Amniotic stem cell (primary cell): ENCODE results near the gene PAM16.

Source experiments
- DNase-seq: peaks from one replicate; lab custom pipeline; 2025; lab: John Stamatoyannopoulos, UW

PAM16 gene

DNA sequence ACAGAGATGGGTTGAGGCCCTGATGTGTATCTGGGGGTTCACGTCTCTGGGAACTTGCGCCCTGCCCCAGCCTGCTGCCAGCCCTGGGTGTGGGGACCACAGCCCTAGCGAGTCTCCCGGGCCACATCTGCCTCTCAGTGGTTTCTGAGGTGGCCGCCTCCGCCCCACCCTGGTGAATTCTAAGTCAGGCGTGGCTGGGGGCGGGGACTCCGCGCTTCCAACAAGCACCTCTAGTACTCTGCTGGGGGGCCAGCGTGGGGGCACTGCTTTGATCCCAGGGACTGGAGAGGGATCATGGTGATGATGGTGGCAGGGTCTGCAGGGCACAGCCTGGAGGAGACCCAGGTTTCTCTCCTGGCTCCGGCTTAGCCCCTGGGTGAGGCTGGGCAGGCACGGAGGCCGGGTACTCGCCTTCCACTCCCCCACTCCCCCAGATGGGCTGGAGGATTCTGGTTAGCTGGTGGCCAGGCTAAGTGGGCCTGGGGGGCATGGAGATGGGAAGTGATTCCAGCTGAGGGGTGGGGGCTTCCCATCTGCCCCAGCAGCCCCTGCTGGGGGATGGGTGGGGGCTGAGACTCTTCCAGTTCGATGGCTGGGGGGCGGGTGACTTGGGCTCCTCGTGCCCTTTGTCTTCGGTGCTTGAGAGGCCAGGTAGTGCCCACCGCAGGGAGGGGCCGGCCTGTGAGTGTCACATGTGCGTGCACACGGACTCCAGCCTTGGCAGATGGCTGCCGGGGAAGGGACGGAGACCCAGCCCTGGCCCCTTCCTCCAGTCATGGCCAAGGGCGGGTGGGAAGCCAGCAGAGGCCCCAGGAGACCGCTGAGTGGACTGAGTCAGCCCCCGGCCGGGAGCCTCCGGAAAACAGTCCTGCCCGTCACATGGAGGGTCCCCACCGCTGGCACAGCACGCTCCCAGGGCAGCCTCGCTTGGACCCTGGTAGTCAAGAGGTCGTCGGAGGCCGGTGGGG lies 31.4 kb downstream of the PAM16 start:
- no peak for DNase-seq

DNA sequence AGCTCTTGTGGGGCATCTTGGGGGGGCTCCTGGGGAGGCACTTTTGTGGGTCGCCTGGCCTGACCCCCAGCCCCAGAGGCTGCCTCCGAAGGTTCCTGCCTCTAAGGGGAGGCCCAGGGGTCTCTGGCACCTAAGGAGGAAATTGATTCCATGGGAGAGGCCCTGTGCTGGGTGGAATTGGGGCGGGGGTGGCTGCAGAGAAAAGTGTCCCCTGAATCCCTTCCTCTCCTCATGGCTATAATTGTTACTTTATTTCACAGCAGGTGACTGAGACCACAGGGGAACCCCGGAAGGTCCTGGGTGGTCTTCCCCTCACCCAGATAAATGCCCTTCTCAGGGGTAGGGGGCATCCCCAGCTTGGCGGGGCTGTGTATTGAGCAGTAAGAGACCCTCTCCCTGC lies 32.2 kb downstream of the PAM16 start:
- no peak for DNase-seq

GRCh38 chr16:4318451-4318910 lies 32.6 kb downstream of the PAM16 start:
- DNase-seq = no peak

DNA sequence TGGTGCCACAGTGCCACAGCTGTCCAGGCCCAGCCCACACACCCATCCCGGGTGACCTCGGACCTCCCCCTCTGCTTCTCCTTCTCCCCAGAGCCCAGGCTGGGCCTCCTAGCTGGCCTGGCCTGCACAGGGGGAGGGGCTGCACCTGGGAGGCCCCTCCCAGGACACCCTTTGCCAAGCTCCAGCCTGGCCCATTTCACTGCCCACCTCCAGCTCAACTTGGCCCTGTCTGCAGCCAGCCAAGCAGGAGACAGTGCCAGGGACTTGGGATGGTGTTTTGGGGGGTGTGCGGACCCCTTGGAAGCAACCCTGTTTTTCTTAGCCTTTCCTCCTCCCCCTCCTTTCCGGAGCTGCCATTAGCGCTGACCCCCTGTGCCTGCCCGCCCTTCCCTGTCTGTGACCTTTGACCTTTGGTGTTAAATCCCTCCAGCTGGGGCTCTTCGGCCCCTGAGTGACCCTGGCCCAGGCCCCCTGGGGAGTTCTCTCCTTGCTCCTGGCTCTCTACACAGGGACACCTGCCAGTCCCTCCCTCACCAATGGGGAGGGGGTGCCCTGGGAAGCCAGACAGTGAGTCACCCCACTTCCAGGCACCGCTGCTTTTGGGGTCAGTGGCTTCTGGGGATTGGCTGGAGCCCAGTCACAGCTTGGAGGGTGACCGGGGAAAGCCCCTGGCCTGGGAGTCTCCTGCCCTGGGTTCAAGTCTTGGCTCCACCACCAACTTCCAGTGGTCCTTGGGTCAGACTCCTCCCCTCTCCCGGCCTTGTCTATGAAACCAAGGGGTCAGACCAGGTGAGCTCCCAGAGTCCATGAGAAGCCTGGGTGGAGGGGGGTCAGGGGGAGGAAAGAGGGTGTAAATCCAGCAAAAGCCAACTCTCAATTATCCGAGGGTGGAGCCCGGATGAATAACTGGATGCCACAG lies 33.3 kb downstream of the PAM16 start:
- no peak for DNase-seq

- no peak for DNase-seq
Observed at GRCh38 chr16:4316864-4317531, 34.1 kb downstream of the PAM16 start.

DNA sequence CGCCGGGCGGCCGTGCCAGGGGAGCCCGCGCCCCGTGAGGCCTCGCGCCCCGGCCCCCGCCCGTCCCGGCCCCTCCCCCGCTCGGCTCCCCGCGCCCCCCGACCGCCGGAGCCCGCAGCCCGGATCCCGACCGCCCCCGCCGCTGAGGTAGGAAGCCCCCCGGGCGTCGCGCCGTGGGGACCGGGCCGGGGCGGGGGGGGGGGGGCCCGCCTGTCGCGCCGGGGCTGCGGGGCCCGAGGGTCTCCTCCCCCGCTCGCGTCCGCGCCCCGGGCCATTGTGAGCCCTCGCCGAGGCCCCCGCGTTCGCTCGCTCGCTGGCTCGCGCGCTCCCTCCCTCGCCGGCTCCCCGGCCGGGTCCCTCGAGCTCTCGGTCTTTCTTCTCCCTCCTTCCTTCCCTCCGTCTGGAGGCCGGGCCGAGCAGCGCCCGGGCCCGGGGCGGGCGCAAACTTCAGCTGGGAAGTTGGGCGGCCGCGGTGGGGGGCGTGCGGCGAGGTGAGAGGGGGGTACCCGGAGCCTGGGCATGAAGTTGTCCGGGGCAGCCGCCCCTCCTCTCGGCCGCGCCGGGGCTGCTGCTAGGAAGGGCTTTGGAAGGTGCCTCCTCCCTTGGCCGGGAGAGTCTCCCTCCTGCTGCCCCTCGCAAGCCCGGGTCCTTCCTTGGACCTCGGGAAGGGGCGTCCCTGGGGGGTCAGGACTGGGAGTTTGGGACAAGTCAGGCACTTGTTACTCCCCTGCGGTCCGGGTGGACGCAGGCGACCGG lies 34.8 kb downstream of the PAM16 start:
- no peak for DNase-seq

DNA sequence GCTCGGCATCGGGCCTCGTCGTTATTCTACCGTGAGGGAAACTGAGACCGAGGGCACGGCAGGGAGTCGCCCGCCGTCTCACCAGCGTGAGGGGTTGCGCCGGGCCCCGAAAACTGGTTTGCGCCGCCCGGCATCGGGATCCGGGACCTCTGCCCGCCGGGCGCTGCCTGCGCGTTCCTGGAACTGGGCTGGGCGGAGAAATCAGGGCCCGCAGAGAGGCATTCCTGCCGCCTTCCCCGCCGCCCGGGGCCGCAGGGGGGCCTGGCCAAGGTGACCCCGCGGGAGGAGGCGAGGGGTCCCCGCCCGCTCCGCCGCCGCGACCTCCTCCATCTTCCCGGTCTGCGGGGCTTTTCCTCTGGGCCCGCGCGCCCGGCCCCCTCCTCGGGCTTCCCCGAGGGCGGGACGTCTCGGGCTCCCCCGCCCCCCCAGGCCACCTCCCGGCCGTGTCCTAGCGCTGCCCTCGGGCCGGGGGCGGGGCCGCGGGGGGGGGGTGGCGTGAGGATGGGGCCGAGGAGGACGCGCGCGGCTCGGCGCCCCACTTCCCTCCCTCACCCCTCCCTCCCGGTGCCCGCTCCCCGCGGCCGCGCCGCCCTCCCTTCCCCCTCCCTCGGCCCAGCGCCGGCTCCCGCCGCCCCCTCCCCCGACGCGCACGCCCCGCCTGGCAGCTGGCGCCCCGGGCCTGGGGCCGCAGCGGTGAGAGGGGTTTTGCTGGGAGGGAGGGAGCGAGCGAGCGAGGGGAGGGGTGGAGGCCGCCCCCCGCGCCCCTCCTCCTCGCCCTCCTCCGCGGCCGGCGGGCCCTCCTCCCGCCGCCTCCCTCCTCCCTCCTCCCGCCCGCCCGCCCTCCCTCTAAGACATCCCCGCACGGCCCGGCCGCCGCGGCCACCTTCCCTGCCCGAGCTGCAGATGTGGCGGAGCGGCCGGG lies 35.7 kb downstream of the PAM16 start, which contains the start of gene GLIS2:
GLIS2 (plus strand) TSS at position 882 of the 922 bp plus-strand sequence. CDS start 16,214 bp downstream, outside the sequence.
- DNase-seq = peak; percentile 73

GRCh38 chr16:4314532-4315185 lies 36.5 kb downstream of the PAM16 start:
- no peak for DNase-seq

DNA sequence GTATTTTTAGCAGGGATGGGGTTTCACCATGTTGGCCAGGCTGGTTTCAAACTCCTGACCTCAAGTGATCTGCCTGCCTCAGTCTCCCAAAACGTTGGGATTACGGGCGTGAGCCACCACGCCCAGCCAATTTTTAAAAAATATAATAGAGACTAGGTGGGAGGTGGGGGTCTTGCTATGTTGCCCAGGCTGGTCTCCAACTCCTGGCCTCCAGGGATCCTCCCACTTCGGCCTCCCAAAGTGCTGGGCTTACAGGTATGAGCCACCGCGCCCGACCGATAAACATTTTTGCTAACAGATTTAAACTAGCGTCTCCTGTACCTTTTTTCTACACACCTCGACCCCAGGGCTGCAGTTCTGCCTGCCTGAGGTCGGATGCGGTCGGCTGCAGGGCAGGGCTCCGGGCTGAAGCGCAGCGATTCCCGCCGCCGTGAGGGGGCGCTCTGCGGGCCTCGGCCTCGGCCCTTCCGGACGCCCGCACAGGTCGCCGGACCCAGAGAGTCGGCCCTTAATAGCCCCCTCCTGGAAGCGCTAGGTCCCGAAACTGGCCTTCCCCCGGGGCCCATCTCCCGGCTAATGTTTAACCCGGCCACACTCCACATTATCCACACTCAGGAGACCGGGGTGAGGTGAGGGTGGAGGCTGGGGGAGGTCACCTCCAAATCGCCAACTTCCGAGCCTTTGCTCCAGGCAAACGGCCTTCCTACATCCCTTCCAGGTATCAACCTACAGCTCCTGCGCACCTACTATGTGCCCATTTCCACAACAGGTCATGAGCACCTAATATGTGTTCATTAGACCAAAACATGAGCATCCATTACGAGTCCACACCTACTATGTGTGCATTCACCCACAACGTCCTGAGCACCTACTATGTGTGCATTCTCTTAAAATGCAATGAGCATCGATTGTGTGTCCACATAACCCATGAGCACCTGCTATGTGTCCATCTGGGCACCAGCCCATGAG lies 37.3 kb downstream of the PAM16 start:
- DNase-seq = no peak

GRCh38 chr16:4309833-4310266 lies 41.3 kb downstream of the PAM16 start:
- DNase-seq = peak; percentile 42

DNA sequence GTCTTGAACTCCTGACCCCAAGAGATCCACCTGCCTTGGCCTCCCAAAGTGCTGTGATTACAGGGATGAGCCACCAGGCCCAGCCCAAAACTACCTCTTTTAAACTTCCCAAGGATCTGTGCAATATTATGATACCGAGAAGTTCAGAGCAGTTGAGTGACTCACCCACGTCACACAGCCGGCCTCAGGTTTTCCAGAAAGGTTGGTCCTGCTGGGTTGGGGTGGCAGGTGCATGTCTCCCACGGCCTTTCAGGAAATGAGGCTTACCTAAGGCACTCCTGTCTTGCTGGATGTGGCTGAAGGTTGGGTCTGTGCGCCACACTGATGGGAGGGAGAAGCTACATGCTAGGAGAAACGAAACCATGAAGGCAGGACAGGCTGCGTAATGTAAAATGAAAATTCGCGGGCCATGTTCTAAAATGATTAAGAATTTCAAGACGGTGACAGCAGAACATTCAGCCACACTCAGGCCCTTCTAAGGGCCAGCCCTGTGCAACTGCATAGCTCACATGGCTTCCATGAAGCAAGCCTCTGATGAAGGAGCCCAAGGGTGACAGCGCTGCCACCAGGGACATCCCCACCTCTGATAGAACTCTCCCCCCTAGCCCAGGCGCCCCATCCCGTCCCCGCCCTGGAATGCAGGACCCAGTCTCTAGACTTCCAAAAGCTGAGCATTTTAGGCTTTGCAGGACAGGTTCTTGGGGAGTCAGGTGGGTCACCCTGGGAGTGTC lies 41.9 kb downstream of the PAM16 start:
- DNase-seq = no peak

DNA sequence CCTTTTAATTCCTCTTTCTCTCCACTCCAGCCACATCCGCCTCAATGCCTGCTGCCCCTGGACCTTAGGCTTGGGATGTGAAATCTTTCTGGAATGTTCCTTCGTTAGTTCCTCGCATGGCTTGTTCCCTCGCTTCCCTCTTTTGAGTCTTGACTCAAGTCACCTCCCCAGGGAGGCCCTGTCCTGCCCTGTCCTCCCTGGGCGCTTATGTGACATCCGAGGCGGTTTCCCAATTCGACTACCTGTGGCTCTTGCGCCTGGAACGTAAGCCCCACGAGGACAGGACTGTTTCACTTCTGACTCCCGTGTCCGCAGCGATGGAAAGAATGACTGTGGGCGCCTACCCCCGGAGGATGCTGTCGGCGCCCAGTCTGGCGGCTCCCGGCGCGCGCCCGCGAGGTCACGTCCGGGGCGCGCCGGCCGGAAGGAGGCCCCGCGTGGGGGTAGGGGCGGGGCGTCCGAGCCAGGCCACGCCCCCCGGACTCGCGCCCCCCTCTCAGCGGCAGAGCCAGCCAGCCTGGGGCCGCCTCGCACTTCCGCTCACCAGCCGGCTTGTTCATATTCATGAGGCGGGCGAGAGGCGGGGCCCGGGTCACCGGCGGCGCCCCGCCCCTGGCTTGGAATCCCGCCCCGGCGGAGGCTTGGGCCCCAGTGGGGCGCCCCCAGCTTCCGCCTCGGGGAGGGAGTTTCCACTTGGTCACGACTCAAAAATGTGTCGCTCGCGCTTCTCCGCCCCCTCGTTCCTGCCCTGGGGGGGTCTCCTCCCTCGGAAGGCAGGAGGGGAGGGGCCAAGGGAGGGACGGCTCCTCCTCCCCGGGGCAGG lies 43.7 kb downstream of the PAM16 start:
- peak; percentile 85 for DNase-seq

DNA sequence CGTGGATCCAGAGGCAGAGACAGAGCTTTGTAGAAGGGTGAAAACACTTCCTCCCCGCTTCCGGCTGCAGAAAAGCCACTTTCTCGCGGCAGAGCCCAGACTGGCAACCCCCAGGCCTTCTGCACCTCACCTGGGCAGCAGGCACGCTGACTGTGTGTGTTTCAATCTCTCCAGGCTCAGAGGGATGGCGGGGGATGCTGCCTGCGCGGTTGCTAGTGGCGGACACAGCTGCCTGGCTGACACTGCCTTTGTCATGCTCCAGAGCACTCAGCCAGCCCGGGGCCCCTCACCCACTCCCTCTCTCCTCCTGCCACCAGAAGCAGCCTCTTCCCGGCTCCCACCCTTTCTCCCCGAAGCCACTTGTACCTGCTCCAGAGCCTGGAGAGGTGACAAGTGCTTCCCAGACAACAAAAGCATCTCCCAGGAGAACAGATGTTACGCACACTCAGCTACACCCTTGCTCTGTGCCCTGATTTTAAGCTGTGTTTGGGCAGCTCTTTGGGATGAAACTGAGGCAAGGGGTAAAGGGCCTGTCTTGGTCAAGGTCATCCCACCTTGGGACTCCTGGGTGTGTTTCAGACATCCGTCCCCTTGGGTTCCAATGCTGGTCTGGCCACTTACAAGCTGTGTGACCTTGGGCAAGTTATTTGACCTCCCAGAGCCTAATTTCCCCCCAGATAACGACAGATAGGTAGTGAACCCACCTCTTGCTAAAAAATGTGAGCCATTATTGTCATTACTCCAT lies 44.5 kb downstream of the PAM16 start:
- no peak for DNase-seq

DNA sequence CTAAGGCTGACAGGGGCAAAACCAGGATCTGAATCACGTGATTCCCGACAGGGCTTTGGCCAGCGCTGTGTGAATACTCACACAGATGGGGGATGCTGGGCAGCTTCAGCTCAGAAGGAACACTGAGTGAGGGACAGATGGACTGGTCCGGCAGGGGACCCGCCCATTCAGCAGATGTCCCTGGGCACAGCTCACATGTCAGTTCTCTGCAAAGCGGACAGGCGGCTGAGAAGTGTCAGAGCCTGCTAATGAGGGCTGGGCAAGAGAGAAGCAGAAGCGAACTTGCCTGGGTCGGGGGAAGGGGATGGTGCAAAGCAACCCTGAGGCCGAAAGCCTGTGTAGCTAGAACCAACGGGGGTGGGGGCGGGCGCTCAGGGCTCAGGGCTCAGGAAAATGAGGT lies 47.1 kb downstream of the PAM16 start:
- no peak for DNase-seq

- DNase-seq = no peak
Observed at GRCh38 chr16:4301968-4302367, 49.2 kb downstream of the PAM16 start.

DNA sequence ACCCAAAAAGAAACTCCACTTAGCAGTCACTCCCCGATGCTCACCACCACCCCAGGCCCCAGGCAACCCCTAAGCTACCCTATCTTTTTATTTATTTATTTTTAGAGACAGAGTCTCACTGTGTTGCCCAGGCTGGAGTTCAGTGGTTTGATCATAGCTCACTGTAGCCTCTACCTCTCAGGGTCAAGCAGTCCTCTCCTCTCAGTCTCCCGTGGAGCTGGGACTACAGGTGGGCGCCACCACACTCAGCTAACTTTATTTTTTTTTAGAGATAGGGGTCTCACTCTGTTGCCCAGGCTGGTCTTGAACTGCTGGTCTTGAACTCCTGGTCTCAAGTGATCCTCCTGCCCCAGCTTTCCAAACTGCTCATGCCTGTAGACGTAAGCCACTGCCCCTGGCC lies 49.9 kb downstream of the PAM16 start:
- DNase-seq = no peak
